HepG2 (cell line): ENCODE results near the gene CARMIL1. TPM values are rescaled to one million over a fixed set of nuclear protein-coding genes. Genes with fewer than 3 reads are reported as not detected.

Source experiments
- DPF2 ChIP-seq: sonication (generic); formaldehyde crosslinking; IDR thresholded peaks from 2 replicates; pipeline ENCODE4 v1.4.0; 2020; ENCODE audit warnings: mild to moderate bottlenecking, low read depth, missing genetic modification reagents, borderline replicate concordance
- HCFC1 ChIP-seq: fragments of 150-350 bp; IDR thresholded peaks from 2 replicates; pipeline ENCODE4 v1.6.1; 2014; ENCODE audit warnings: low read depth, low read length
- JUNB ChIP-seq: sonication (generic); formaldehyde crosslinking; IDR thresholded peaks from 2 replicates; pipeline ENCODE4 v1.8.0; 2022; ENCODE audit warnings: missing genetic modification reagents, mild to moderate bottlenecking, borderline replicate concordance
- KAT2B ChIP-seq: fragments of 150-350 bp; IDR thresholded peaks from 2 replicates; pipeline ENCODE4 v1.6.1; 2014; ENCODE audit warnings: low read depth, low read length, borderline replicate concordance
- KAT8 ChIP-seq: IDR thresholded peaks from 2 replicates; pipeline ENCODE4 v1.6.1; 2016; ENCODE audit warnings: missing genetic modification reagents, missing compliant biosample characterization
- MED13 ChIP-seq: sonication (generic); formaldehyde crosslinking; IDR thresholded peaks from 2 replicates; pipeline ENCODE4 v1.5.0; 2020; ENCODE audit warnings: missing genetic modification reagents
- SALL2 ChIP-seq: sonication (generic); formaldehyde crosslinking; IDR thresholded peaks from 2 replicates; pipeline ENCODE4 v1.8.1; 2023; ENCODE audit warnings: mild to moderate bottlenecking, missing genetic modification reagents, inconsistent platforms
- TBL1XR1 ChIP-seq: fragments of 150-350 bp; IDR thresholded peaks from 2 replicates; pipeline ENCODE4 v1.6.1; 2014; ENCODE audit warnings: borderline replicate concordance, low read length; ENCODE audit not compliant: partially characterized antibody
- TEAD3 ChIP-seq: optimal IDR thresholded peaks from 2 replicates; pipeline ENCODE3; 2016; ENCODE audit warnings: borderline replicate concordance
- ZMAT3 ChIP-seq: sonication (generic); formaldehyde crosslinking; conservative IDR thresholded peaks from 2 replicates; pipeline ENCODE4 v1.7.0; 2021; ENCODE audit warnings: missing genetic modification reagents
- ZNF124 ChIP-seq: sonication (generic); formaldehyde crosslinking; IDR thresholded peaks from 2 replicates; pipeline ENCODE4 v1.4.0; 2020; ENCODE audit warnings: missing genetic modification reagents
- ZNF564 ChIP-seq: sonication (generic); formaldehyde crosslinking; IDR thresholded peaks from 2 replicates; pipeline ENCODE4 v1.8.1; 2023; ENCODE audit warnings: mild to moderate bottlenecking, missing genetic modification reagents
- ZNF737 ChIP-seq: sonication (generic); formaldehyde crosslinking; IDR thresholded peaks from 2 replicates; pipeline ENCODE4 v1.5.0; 2020; ENCODE audit warnings: missing genetic modification reagents, mild to moderate bottlenecking, borderline replicate concordance
- polyA plus RNA-seq, 8 experiments: library from polyadenylated mRNA; depleted of rRNA in 3 of 8; stranded (reverse) in 7 of 8; unstranded in 1 of 8; fragments of >200 nt; fragmentation: Illumina TruSeq in 4 of 8; extraction: Trizol in 4 of 8; gene quantifications; 2 replicates each; pipeline versions ENCODE4 v1.2.1 to v1.2.3, GENCODE V29; 2011 to 2016; ENCODE audit warnings: low read depth in 4 of 8, missing spikeins in 1 of 8, mixed read lengths in 1 of 8; ENCODE audit not compliant: insufficient read depth in 1 of 8
- total RNA-seq, 5 experiments: library from RNA; depleted of rRNA; stranded (reverse); fragments of >200 nt; fragmentation: Illumina TruSeq; extraction: Trizol; gene quantifications; 2 replicates each; pipeline ENCODE4 v1.2.3, GENCODE V29; 2016; ENCODE audit warnings: low read depth in 1 of 5
- TF ChIP-seq, protein P1 (sequence below): sonication (generic); formaldehyde crosslinking; IDR thresholded peaks from 2 replicates; pipeline ENCODE4 v1.9.0; 2021; ENCODE audit warnings: missing genetic modification reagents, mild to moderate bottlenecking, borderline replicate concordance
- TF ChIP-seq, protein P2 (sequence below): sonication (generic); formaldehyde crosslinking; IDR thresholded peaks from 2 replicates; pipeline ENCODE4 v1.4.0; 2020; ENCODE audit warnings: missing genetic modification reagents, borderline replicate concordance
- TF ChIP-seq, protein P3 (sequence below): sonication (generic); formaldehyde crosslinking; IDR thresholded peaks from 2 replicates; pipeline ENCODE4 v1.8.0; 2022; ENCODE audit warnings: mild to moderate bottlenecking, missing genetic modification reagents; ENCODE audit not compliant: insufficient replicate concordance
- TF ChIP-seq, protein P4 (sequence below): sonication (generic); formaldehyde crosslinking; IDR thresholded peaks from 2 replicates; pipeline ENCODE4 v1.8.1; 2023; ENCODE audit warnings: missing genetic modification reagents, mild to moderate bottlenecking, borderline replicate concordance
- TF ChIP-seq, protein P5 (sequence below): sonication (generic); formaldehyde crosslinking; IDR thresholded peaks from 2 replicates; pipeline ENCODE4 v1.5.1; 2020; ENCODE audit warnings: mild to moderate bottlenecking, missing genetic modification reagents, moderate library complexity
- TF ChIP-seq, protein P6 (sequence below): sonication (generic); formaldehyde crosslinking; IDR thresholded peaks from 2 replicates; pipeline ENCODE4 v1.8.1; 2022; ENCODE audit warnings: mild to moderate bottlenecking, missing genetic modification reagents

Gene CARMIL1
- total and polyA plus RNA-seq, 2 of the 13 experiments (the other 11 are each of a cell fraction or from before 2014, with no cell fraction given), result 1.8 to 2.6 TPM

DNA sequence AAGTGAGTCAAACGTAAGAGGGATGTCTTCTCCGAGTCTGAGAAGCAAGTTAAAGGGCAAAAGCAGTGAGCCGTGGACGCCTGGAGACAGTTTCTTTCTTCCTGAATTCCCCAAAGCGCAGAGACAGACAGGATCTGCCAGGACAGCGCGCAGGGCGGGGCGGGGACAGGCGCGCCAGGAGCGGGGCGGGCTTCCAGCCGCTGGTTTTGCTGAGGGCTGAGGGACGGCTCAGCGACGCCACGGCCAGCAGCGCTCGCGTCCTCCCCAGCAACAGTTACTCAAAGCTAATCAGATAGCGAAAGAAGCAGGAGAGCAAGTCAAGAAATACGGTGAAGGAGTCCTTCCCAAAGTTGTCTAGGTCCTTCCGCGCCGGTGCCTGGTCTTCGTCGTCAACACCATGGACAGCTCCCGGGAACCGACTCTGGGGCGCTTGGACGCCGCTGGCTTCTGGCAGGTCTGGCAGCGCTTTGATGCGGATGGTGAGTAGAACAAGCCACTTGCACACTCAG is 372.9 kb downstream of the CARMIL1 start, which contains the start of gene SCGN (continued):
- peak; percentile 99 for TF ChIP-seq ZNF124
- TF ChIP-seq ZMAT3 (CRISPR knock-in tag), result peak; percentile 99
- TF ChIP-seq ZNF564 (CRISPR knock-in tag), result peak; percentile 96
- TF ChIP-seq ZNF737 (CRISPR knock-in tag), result no peak
- TF ChIP-seq HCFC1, result no peak
- peak; percentile 70 for TF ChIP-seq TEAD3 (CRISPR knock-in tag)
- TF ChIP-seq, protein P1, sequence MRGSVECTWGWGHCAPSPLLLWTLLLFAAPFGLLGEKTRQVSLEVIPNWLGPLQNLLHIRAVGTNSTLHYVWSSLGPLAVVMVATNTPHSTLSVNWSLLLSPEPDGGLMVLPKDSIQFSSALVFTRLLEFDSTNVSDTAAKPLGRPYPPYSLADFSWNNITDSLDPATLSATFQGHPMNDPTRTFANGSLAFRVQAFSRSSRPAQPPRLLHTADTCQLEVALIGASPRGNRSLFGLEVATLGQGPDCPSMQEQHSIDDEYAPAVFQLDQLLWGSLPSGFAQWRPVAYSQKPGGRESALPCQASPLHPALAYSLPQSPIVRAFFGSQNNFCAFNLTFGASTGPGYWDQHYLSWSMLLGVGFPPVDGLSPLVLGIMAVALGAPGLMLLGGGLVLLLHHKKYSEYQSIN, result no peak
- TF ChIP-seq, protein P2, sequence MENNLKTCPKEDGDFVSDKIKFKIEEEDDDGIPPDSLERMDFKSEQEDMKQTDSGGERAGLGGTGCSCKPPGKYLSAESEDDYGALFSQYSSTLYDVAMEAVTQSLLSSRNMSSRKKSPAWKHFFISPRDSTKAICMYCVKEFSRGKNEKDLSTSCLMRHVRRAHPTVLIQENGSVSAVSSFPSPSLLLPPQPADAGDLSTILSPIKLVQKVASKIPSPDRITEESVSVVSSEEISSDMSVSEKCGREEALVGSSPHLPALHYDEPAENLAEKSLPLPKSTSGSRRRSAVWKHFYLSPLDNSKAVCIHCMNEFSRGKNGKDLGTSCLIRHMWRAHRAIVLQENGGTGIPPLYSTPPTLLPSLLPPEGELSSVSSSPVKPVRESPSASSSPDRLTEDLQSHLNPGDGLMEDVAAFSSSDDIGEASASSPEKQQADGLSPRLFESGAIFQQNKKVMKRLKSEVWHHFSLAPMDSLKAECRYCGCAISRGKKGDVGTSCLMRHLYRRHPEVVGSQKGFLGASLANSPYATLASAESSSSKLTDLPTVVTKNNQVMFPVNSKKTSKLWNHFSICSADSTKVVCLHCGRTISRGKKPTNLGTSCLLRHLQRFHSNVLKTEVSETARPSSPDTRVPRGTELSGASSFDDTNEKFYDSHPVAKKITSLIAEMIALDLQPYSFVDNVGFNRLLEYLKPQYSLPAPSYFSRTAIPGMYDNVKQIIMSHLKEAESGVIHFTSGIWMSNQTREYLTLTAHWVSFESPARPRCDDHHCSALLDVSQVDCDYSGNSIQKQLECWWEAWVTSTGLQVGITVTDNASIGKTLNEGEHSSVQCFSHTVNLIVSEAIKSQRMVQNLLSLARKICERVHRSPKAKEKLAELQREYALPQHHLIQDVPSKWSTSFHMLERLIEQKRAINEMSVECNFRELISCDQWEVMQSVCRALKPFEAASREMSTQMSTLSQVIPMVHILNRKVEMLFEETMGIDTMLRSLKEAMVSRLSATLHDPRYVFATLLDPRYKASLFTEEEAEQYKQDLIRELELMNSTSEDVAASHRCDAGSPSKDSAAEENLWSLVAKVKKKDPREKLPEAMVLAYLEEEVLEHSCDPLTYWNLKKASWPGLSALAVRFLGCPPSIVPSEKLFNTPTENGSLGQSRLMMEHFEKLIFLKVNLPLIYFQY (CRISPR knock-in tag), result peak; percentile 95
- TF ChIP-seq KAT8 (CRISPR knock-in tag), result peak; percentile 85
- TF ChIP-seq, protein P3, sequence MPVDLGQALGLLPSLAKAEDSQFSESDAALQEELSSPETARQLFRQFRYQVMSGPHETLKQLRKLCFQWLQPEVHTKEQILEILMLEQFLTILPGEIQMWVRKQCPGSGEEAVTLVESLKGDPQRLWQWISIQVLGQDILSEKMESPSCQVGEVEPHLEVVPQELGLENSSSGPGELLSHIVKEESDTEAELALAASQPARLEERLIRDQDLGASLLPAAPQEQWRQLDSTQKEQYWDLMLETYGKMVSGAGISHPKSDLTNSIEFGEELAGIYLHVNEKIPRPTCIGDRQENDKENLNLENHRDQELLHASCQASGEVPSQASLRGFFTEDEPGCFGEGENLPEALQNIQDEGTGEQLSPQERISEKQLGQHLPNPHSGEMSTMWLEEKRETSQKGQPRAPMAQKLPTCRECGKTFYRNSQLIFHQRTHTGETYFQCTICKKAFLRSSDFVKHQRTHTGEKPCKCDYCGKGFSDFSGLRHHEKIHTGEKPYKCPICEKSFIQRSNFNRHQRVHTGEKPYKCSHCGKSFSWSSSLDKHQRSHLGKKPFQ (CRISPR knock-in tag), result peak; percentile 77
- no peak for TF ChIP-seq JUNB (CRISPR knock-in tag)
- TF ChIP-seq TBL1XR1, result no peak
- TF ChIP-seq SALL2 (CRISPR knock-in tag), result peak; percentile 95
- TF ChIP-seq MED13 (CRISPR knock-in tag), result peak; percentile 84; the same call in 1 of the 2 replicates
- TF ChIP-seq, protein P4, sequence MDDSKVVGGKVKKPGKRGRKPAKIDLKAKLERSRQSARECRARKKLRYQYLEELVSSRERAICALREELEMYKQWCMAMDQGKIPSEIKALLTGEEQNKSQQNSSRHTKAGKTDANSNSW (CRISPR knock-in tag), result no peak
- TF ChIP-seq DPF2 (CRISPR knock-in tag), result 0 out of 2 replicates have a peak, but pooled peaks have one; percentile 34
- TF ChIP-seq, protein P5, sequence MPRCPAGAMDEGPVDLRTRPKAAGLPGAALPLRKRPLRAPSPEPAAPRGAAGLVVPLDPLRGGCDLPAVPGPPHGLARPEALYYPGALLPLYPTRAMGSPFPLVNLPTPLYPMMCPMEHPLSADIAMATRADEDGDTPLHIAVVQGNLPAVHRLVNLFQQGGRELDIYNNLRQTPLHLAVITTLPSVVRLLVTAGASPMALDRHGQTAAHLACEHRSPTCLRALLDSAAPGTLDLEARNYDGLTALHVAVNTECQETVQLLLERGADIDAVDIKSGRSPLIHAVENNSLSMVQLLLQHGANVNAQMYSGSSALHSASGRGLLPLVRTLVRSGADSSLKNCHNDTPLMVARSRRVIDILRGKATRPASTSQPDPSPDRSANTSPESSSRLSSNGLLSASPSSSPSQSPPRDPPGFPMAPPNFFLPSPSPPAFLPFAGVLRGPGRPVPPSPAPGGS (CRISPR knock-in tag), result peak; percentile 95
- TF ChIP-seq, protein P6, sequence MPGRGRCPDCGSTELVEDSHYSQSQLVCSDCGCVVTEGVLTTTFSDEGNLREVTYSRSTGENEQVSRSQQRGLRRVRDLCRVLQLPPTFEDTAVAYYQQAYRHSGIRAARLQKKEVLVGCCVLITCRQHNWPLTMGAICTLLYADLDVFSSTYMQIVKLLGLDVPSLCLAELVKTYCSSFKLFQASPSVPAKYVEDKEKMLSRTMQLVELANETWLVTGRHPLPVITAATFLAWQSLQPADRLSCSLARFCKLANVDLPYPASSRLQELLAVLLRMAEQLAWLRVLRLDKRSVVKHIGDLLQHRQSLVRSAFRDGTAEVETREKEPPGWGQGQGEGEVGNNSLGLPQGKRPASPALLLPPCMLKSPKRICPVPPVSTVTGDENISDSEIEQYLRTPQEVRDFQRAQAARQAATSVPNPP (CRISPR knock-in tag), result peak; percentile 61; the same call in 1 of the 2 replicates
- no peak for TF ChIP-seq KAT2B
